Ammon's horn (tissue), 1 donor: Measurements from ENCODE around the gene ATP1B3.
"Not testable (repeated sequence)": the region's sequence is repeated elsewhere in the genome, so short reads cannot be mapped to it uniquely, and the experiment has no call there.

Experiments
- DNase-seq: peaks from one replicate; pipeline ENCODE4 v3.0.0-alpha.2; 2016; ENCODE audit warnings: low spot score

Gene ATP1B3

DNA sequence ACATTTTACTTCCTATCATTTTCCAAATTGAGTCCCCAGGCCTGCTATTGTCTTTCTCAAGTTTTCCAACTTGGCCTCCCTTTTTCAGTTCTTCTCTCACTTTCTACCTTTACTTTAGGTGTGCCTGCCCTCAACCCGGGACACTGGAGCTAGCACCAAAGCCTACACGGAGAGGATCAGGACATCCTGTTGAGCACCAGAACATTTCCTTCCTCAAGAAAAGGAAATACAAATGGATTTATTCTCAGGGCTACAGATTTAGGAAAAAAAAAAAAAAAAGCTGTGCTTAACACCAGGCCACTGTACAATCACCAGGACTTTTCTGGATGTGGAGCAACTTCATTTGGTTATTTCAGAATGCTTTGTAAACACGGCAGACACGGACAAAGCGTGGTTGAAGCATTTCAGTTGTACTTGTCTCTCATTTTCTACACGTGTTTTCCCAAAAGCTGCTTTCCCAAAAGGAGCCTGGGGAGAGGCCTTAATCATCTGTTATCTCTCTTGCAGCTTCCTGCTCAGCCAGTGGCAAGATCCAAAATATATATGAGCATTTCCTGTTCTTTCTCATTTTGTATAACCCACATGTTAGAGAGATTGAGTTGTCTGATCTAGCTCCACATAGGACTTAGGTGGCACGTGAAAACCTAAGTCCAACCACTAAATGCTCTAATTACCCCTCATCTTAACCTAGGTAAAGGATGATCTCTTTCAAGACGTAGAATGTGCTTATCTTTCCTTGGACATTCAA, 15.5 kb upstream of the ATP1B3 start:
- DNase-seq, result no peak

DNA sequence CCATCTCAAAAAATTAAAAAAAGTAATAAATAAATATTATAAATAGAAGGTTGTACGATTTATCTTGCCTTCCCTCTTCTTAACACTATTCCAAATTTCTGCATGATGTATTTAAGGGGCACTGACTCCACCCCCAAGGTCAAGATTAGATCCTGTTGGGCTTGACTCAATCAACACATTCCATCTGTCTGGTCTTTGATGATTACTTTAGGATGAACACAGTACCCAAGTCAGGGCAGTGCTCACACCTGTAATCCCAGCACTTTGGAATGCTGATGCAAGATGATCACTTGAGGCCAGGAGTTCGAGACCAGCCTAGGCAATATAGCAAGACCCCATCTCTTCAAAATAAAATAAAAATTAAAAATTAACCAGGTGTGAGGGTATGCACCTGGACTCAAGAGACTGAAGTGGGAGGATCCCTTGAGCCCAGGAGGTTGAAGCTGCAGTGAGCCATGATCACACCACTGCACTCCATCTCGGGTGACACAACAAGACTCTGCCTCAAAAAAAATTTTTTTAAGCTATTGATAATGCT, 14.1 kb upstream of the ATP1B3 start:
- no peak for DNase-seq

DNA sequence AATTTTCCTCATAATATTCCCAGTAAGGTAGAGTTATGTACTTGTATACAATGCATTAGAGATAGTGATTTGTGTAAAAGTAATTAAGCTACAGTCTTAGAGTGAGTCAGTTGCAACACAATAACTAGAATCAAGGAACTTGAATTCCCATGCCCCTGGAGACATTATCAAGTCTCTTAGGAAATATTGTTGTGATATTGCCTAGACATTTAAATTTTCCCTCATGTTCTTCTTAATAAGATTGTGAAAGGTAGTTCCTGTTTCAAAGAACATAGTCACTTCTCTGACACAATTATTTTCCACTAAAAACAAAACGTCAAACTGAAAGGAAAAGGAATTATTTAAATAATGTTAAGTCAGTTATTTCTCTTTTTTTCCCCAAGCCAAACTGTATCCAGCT, 13.0 kb upstream of the ATP1B3 start:
- DNase-seq, result no peak

DNA sequence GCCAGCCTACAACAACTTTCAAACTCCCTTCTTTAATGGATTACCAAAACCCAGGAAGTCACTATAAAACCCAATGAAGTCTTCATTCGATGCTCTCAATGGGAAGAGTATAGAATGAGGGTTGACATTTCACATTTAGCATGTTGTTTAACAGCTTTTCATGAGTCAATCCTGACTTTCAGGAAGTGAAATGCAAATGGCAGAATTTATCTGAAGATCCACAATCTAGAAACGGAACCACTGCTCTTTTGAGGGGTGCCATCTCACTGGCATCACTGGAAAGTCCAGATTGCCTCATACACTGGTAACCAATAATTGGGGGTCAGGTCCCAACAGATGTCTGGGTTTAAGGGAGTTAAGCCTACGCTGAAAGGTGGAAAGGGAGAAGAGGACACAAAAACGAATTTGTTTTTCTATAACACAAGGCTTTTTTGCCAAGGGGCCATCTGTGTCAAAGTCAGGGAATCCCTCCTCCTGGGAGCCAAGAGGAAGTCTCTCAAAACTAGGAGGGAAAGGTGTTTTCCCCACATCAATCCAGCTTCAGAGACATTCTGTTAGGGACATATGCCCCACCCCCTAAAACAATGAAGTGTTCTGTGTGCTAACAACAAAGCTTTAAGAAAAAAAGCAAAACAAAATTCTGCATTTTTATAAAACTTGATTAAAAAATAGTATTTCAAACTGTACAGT, 12.0 kb upstream of the ATP1B3 start:
- no peak for DNase-seq

DNA sequence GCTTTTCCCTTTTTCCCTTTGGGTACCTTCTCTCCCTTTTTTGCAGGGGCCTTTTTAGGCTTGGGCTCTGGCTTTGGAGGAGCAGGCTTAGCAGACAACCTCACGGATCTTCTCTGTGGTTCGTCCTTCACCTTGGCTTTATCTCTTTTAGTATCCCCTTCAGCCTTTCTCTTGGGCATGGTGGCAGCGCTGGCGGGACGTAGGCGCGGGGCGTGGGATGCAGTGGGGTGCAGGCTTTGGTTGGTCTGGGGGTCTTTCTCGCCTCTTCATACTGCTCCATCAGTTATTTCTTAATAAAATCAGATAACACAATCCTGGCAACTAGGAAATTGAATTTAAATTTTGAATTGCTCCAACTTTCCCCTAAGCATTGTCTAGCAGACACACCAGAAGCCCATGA, 11.3 kb upstream of the ATP1B3 start:
- no peak for DNase-seq

DNA sequence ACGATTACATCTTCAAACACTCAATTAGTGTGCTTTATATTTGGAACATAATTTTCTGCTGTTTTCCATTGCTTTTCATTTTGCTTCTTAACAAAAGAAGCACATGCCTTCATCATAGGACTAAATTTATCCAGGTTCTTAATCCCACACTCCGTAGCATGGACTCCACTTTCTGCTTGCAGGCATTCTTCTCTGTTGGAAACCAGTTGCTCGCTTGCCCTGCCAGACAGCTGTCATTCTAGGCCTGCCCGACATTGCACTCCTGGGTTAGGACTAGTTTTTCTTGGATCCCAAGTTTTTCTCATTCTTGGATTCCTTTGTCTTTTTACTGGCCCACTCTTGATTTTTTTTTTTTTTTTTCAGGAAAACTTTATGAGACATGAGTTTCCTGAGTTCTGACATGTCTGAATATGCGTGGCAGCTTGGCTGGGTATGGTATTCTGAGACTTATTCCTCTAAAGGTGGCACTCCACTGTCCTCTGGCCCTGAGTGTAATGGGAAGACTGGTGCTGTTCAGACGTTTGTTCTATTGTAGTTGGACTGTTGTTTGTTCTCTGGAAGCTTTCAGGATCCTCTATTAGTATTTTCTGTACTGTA, 6.3 kb upstream of the ATP1B3 start:
- no peak for DNase-seq

DNA sequence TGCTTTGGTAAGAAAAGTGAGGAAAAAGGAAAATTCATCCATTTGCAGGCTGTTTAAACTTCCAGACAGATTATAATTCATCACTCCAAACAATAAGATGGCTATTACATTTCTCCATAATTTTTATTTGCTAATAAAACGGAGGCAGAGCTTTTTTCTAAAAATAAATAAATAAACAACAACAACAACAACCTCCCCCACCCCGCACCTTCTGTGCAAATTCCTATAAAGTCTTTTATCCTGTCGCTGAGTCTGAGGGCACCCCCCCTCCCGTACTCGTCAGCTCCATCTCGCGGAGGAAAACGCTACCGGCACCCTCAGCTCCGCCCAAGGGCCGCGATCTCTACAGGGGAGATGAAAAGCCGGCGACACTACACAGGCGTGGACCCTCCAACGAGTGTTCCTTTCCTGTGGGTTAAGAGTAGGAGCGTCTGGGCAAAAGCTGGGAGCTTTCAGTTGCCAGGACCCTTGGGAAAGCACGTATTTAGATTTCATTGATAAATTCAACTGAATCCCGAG, 1.0 kb upstream of the ATP1B3 start:
- DNase-seq, result peak; percentile 94

DNA sequence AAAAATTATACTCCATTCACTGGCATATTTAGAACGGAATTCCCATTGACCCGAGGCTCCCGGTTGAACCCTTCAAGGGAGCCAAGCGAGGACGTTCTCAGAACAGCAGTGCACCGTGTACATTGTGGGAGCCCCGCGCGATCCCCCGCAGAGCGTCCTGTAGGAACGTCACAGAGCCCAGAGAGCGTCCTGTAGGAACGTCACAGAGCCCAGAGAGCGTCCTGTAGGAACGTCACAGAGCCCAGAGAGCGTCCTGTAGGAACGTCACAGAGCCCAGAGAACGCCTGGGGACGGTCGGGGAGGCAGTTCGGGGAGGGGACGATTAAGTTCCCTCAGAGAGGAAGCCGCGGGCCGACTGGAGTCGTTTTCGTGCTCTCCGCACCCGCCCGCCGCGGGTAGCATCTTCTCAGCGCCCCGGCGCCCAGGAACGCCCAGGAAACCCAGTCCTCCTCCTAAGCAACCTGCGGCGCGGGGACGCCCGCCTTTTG, 506 bp upstream of the ATP1B3 start:
- DNase-seq, result peak; percentile 58

DNA sequence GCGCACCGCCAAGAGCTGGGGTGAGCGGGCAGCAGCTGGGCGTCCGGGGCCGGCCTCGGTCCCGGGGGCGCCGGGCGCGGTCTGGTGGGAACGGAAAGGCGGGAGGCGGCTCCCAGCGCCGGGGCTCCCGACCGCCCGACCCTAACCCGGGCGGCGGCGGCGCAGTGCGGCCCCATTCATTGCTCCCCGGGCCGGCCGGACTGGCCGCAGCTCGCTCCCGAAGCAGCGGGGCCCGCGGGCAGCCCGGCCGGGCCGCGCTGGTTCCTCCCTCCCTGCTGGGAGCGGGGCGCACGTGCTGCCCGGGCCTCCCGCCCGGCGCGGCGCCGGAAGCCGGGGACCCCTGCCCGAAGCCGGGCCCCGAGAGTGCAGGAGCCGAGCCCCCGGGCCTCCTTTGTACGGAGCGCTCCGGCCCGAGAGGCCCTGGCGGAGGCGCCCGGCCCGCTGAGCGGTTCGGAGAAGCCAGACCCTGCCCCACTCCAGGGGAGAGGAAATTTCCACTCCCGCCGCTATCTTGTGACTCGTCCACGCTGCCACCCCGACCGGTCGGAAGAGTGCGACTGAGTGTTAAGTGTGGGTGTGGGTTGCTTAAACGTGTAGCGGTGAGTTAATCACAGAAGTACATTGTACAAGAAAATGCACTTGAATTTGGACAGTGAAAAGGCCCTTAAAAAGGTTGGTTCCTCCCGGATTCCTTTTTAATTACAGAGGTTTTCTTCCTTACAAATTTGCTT, 613 bp downstream of the ATP1B3 start:
- DNase-seq, result peak; percentile 60

DNA sequence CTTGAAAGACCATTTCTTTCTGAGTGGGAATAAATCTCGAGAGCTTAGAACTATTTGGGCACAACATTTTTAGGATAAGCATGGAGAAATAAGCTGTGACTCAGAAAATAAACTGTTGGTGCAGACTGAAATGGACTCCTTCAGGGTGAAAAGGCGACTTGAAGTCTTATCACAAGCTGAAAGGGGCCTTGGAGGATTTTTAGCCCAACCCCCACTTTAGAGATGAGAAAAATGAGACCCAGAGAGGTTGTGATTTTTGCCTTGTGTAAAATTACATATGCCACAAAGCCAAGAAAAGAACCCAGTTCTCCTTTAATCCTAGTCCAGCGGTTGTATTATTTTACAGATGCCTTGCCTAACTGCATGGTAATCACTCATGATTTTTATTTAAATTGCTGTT, 1.5 kb downstream of the ATP1B3 start:
- DNase-seq, result no peak

DNA sequence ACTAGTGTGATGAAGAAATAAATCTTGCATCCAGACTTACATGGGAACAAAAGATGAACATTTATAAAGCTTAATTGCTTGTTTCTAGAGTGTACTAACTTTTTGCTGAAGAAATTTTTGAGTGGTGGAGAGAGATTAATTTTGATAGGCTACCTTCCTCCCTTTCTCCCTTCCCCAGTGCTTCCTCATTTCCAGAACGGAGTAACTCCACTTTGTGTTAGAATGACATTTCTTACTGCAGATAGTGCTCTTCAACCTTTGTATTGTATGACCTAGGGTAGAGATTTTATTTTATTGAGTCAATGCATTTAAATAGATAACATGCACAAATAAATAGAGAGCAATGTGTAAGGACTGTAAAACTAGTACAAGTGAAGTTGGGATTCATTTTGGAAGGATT, 1.9 kb downstream of the ATP1B3 start:
- no peak for DNase-seq

DNA sequence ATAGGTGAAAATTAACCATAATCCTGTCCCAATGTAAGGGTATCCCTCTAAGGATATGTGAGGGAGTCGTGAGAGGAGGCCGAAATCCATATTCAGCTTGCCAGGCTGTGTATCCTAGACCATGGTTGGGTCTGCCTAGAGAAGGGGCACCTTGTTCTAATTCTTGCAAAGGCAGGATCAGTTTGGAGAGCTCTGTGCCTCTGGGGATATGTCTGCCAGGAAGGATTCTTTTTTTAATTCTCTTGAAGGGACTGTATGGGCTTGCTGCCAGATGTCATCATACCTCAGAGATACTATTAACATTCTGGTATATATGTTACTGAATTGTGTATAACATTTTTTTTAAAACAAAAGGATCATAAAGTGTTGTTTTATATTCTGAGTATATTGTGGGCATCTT, 2.4 kb downstream of the ATP1B3 start:
- no peak for DNase-seq

DNA sequence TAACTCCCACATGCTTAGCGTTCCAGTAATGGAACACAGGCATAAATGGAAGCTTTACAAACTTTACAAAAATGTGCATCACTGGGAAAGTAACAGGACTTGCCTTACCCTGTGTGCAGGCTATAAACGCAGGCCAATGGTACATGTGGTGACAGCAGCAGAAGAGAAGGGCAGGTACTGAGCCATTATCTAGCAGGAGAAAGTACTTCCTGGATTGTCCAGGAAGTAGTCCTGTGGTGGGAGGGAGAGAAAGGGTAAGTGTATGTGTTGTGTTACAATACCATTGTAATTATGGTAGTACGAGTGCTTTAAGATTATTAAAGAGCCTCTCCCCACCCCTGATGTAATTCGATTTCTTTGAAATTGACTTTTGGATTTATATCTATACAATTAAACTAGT, 5.3 kb downstream of the ATP1B3 start:
- DNase-seq, result no peak

DNA sequence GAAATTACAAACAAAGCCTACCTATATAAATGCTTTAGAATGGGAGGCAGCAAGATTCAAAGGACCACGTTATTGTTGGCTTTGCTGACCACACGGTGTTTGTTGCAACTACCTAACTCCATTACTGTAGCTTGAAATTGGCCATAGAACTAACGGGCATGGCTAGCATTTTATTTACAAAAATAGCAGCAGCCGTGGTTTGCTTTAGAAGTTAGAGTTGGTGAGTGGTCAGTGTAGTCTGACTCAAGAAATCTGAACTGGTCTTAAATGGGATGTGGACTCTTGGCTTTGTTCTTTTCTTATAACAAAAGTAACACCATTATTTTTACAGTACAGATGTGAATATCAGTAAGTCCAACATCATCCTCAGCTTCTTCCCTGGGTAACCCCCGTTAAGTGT, 10.6 kb downstream of the ATP1B3 start:
- no peak for DNase-seq

DNA sequence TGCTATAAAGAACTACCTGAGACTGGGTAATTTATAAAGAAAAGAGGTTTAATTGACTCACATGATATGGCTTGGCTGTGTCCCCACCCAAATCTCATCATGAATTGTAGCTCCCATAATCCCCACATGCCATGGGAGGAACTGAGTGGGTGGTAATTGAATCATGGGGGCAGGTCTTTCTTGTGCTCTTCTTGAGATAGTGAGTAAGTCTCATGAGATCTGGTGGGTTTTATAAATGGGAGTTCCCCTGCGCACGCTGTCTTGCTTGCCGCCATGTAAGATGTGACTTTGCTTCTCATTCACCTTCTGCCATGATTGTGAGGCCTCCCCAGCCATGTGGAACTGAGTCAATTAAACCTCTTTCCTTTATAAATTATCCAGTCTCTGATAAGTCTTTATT, 12.1 kb downstream of the ATP1B3 start:
- DNase-seq, result not testable (repeated sequence)

DNA sequence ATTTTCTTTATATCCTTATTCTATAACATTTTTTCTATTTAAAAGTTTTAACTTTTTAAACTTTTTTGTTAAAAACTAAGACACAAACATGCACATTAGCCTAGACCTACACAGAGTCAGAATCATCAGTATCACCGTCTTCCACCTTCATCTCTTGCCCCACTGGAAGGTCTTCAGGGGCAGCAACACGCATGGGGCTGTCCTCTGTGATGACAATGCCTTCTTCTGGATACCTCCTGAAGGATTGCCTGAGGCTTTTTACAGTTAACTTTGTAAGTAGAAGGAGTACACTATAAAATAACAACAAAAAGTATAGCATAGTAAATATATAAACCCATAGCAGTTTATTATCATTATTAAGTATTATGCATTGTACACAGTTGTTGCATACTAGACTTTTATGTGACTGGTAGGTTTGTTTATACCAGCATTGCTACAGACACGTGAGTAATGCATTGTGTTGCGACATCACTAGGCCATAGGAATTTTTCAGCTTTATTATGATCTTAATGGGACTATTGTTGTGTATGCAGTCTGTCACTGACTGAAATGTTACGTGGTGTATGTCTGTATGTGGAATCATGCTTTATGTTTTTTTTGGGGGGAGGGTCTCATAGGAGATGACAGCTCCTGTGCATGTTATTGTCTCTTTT, 18.2 kb downstream of the ATP1B3 start:
- no peak for DNase-seq

DNA sequence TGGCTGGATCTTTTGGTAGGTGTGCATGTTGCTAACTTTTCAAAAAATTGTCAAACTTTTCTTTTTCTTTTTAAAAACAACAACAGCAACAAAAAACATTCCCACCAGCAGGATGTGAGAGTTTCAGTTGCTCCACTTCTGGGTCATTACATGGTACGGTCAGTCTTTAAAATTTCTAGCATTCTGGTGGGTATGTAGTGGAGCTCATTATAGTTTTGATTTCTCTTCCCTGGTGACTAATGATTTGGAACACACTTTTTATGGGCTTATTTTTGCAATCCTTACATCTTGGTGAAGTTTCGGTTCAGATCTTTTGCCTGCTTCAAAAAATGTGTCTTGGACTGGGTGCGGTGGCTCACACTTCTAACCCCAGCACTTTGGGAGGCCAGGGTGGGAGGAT, 19.3 kb downstream of the ATP1B3 start:
- DNase-seq, result no peak

DNA sequence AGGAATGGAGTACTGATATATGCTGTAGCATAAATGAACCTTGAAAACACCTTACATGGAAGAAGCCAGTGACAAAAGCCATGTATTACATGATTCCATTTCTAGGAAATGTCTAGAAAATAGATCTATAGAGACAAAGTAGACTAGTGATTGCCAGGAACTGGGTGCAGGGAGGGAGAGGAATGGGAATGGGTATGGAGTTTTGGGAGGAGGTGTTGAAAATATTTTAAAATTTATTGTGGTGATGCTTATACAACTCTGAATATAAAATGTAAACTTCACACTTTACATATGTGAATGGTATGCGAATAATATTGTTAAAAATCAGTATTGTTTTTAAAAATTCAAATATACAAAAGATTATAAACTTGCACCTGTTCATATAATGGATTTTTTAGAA, 22.5 kb downstream of the ATP1B3 start:
- DNase-seq, result no peak

DNA sequence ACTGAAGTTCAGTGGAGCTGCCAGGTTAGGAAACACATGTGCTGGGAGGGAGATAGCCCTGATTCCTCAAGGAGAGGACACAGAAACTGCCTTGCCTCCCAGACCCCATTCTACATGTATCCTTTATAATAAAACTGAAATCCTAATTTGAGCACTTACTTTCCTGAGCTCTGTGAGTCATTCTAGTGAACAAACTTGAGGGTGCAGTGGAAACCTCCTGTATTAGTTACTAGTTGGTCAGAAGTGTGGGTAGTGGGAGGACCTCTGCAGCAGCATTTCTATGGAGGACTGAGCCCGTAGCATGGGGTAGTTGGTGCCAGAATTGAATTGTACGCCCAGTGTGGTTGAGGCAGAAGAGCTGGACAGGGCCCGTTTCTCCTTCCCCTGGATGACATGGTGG, 23.9 kb downstream of the ATP1B3 start:
- no peak for DNase-seq

DNA sequence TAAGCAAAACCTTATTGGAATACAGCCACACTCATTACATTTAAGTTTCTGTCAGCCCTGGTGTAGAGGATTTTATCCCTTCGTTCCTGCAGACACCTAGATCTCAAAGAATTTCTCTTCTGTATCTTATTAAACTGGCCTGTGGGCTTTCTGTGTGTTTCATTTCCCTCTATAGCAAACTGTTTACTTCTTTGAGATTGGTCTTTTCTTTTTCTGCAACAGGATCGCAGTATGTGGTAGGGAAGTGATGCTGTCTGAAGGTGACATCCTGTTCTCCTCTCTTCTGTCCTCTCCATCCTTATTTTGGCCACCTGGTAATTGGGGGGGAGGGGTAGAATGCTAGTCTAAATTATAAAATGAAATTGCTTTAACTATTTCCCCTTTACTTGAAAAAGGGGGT, 25.5 kb downstream of the ATP1B3 start:
- DNase-seq, result no peak

DNA sequence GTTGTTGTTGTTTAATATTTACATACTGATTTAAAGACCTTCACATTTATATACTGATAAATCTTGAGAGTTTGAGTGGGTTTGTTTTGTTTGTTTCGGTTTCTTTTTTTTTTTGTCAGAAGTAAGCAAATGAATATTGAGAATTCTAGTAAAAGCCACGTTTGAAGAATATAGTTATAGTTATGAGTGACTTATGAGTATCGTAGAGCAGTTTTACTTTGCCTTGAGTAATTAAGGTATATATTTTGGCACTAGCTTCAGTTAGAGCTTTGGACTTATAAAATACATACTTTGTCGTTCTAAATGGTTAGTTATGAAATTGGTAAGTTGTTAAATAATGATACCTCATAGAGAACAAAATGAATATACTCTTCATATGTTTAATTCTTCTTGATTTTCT, 27.8 kb downstream of the ATP1B3 start:
- DNase-seq, result no peak

DNA sequence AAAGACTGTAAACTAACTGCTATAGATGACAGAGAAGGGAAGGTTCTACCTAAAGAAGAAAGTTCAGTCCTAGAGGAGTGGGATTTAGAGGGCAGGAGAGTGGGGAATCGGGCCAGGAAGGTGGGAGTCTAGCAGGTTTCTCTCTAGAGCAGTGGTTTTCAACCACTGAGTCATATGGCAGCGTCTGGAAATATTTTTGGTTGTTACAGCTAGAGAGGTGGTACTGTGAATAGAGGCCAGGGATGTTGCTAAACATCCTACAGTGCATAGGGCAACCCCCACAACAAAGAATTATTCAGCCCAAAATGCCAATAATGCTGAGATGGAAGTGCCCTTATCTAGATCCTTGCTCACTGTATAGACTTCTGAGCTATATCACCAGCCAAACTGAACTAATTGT, 28.7 kb downstream of the ATP1B3 start:
- no peak for DNase-seq
